GM12878 (cell line): ENCODE data around the gene SULT2B1. TPM values are rescaled to one million over a fixed set of nuclear protein-coding genes. Genes with fewer than 3 reads are reported as not detected.

Experiments used
- ATAC-seq: fragments of 200-7000 bp; cut with Tn5 transposase; 3 replicates; pipeline ENCODE4 v1.9.1; 2020; ENCODE audit warnings: mild to moderate bottlenecking, moderate library complexity
- BruUV-seq: library from RNA; stranded (reverse); fragments of 400-500 nt; replicated peaks from 2 replicates; lab custom pipeline; 2021; lab: Mats Ljungman, UMichigan
- CTCF ChIA-PET: fragments of 300-600 bp; sonication (Branson Sonifier 250); formaldehyde crosslinking; extraction: SDS; loops from one replicate; lab custom pipeline; 2021; ENCODE audit warnings: inconsistent platforms; lab: Yijun Ruan, JAX
- POLR2A ChIA-PET: fragments of 350-600 bp; formaldehyde crosslinking; extraction: SDS; loops from one replicate; lab custom pipeline; 2021; ENCODE audit warnings: inconsistent platforms; lab: Charles Lee
- RAD21 ChIA-PET: fragments of 300-600 bp; sonication (Branson Sonifier 250); formaldehyde crosslinking; loops from one replicate; lab custom pipeline; 2023; ENCODE audit warnings: antibody characterized with exemption; ENCODE audit not compliant: unreplicated experiment; lab: Charles Lee
- SMC1A ChIA-PET: fragments of 300-600 bp; sonication (Branson Sonifier 250); formaldehyde crosslinking; loops from one replicate; lab custom pipeline; 2023; ENCODE audit not compliant: unreplicated experiment, uncharacterized antibody; lab: Charles Lee
- DNase-seq: peaks from one replicate; pipeline ENCODE4 v3.0.0-alpha.2; 2011; ENCODE audit warnings: low read depth, low spot score
- FAIRE-seq: peaks from 3 replicates; lab custom pipeline; 2011; peaks lifted over from hg19 to GRCh38; lab: Jason Lieb, UNC
- H2AFZ ChIP-seq: 2 replicates; pipeline ENCODE4 v1.6.0; 2011; ENCODE audit warnings: low read depth, low read length, control low read depth; ENCODE audit not compliant: control insufficient read depth
- H3K27ac ChIP-seq: 2 replicates; pipeline ENCODE4 v1.5.1; 2011; ENCODE audit warnings: control low read depth; ENCODE audit not compliant: control insufficient read depth, insufficient read depth
- H3K27me3 ChIP-seq, 2 experiments: replicated peaks in 1 of 2; 2 replicates each; pipeline versions ENCODE4 v1.6.0 to v1.6.1; 2011; ENCODE audit warnings: low read length in 1 of 2; ENCODE audit not compliant: control insufficient read depth in 2 of 2, insufficient read depth in 2 of 2
- H3K36me3 ChIP-seq, 2 experiments: 2 replicates each; pipeline ENCODE4 v1.5.1; 2011; ENCODE audit warnings: low read length in 1 of 2; ENCODE audit not compliant: control insufficient read depth in 2 of 2, insufficient read depth in 2 of 2
- H3K4me1 ChIP-seq: 2 replicates; pipeline ENCODE4 v1.6.1; 2011; ENCODE audit warnings: mild to moderate bottlenecking, low read length, moderate library complexity, mixed read lengths; ENCODE audit not compliant: control insufficient read depth, insufficient read depth
- H3K4me2 ChIP-seq: 2 replicates; pipeline ENCODE4 v1.6.0; 2011; ENCODE audit warnings: control low read depth; ENCODE audit not compliant: control insufficient read depth, insufficient read depth
- H3K4me3 ChIP-seq: fragments of 200-600 bp; sonication (generic); 2 replicates; pipeline ENCODE4 v1.5.1; 2016
- H3K79me2 ChIP-seq: 2 replicates; pipeline ENCODE4 v1.6.0; 2011; ENCODE audit warnings: low read length; ENCODE audit not compliant: control insufficient read depth, insufficient read depth
- H3K9ac ChIP-seq: 2 replicates; pipeline ENCODE4 v1.8.0; 2011; ENCODE audit warnings: low read length, control low read depth, mixed read lengths; ENCODE audit not compliant: control insufficient read depth, insufficient read depth
- H3K9me3 ChIP-seq: replicated peaks from 3 replicates; pipeline ENCODE4 v1.5.1; 2011; ENCODE audit warnings: mild to moderate bottlenecking, low read length; ENCODE audit not compliant: control insufficient read depth, insufficient read depth
- H4K20me1 ChIP-seq: 2 replicates; pipeline ENCODE4 v1.6.0; 2011; ENCODE audit not compliant: control insufficient read depth, insufficient read depth
- IKZF2 ChIP-seq, 2 experiments: fragments of 450-650 bp; IDR thresholded peaks; 2 replicates each; pipeline ENCODE4 v1.6.1; 2017; ENCODE audit warnings: mild to moderate bottlenecking in 2 of 2, moderate library complexity in 2 of 2
- MTA2 ChIP-seq: fragments of 450-650 bp; IDR thresholded peaks from 2 replicates; pipeline ENCODE4 v1.6.1; 2016; ENCODE audit warnings: low read depth, mild to moderate bottlenecking, moderate library complexity
- RELB ChIP-seq: fragments of 450-650 bp; IDR thresholded peaks from 2 replicates; pipeline ENCODE4 v1.6.1; 2017; ENCODE audit warnings: low read depth, mild to moderate bottlenecking, moderate library complexity
- WGBS: methylation state at CpG from one replicate; pipeline ENCODE4 v1.1.6; 2016; ENCODE audit warnings: low lambda C conversion rate; ENCODE audit not compliant: insufficient replicate concordance, insufficient coverage; ENCODE audit errors: missing lambda C conversion rate; 5-methylcytosine and 5-hydroxymethylcytosine counted together
- in situ Hi-C: fragments of 300-500 bp; cut with MboI; formaldehyde crosslinking; loops from 9 replicates; pipeline ENCODE4 v1.14.3; 2018; ENCODE audit warnings: mixed read lengths
- intact Hi-C: fragments of 100-400 bp; cut with micrococcal nuclease; formaldehyde crosslinking; loops from one replicate; pipeline ENCODE4 v1.14.2; 2022; ENCODE audit not compliant: unreplicated experiment
- polyA plus RNA-seq, 11 experiments: library from polyadenylated mRNA; depleted of rRNA in 4 of 11; unstranded in 6 of 11; stranded (reverse) in 5 of 11; fragments of >200 nt; fragmentation: Nextera tagmentation in 4 of 11; fragmentation: Illumina TruSeq in 1 of 11; extraction: Ambion mirVana in 4 of 11; extraction: Trizol in 1 of 11; gene quantifications; 1 replicate in 1 of 11; 2 replicates in 10 of 11; pipeline versions ENCODE4 v1.2.1 to v1.2.3, GENCODE V29; 2011 to 2016; ENCODE audit warnings: inconsistent platforms in 2 of 11, missing spikeins in 2 of 11, low read depth in 1 of 11
- total RNA-seq, 4 experiments: library from RNA; depleted of rRNA in 3 of 4; stranded (reverse); fragments of >200 nt in 3 of 4; fragmentation: Illumina TruSeq in 1 of 4; extraction: Trizol in 1 of 4; gene quantifications; 2 replicates each; pipeline versions ENCODE4 v1.2.1 to v1.2.3, GENCODE V29; 2013 to 2021

The SULT2B1 gene
- total and polyA plus RNA-seq, 10 of the 15 experiments (the other 5 are each of a cell fraction or from before 2014, with no cell fraction given), result 0.11 to 0.14 TPM; not detected in 8

DNA sequence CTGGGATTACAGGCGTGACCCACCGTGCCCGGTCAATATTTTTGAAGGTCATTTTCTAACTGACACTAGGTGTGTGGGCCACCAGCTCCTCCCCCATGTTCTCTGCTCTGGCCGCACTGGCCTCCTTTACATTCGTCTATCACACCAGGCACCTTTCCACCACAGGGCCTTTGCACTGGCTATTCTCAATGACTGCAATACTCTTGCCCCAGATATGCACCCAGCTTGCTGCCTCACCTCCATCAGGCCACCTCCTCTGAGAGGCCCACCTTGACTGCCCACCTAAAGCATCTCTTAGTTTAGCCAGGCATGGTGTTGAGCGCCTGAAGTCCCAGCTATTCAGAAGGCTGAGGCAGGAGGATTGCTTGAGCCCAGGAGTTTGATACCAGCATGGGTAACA lies 10.2 kb upstream of the SULT2B1 start:
- H3K27ac ChIP-seq, result no peak overlapping the region
- ChIA-PET POLR2A (interaction anchor here (0.7 kb wide), 1 partner anchor 45 kb away, joined by 3 read pairs; no protein-coding TSS in a partner anchor), CTCF (no interaction called here), RAD21 (no interaction called here), SMC1A (no interaction called here)
- 66% methylated on average over 6 of the region's 6 CpGs for WGBS
- BruUV-seq, result no TSS peak
- ATAC-seq (no peak), DNase-seq (no peak), FAIRE-seq (no peak)
- H3K9me3 ChIP-seq, result no peaks in the 10 kb centered on the region
- no peak overlapping the region for H3K9ac ChIP-seq
- H3K4me3 ChIP-seq, result no peak overlapping the region
- no peak overlapping the region for H2AFZ ChIP-seq
- no peaks in the 10 kb centered on the region for H3K27me3 ChIP-seq
- TF ChIP-seq MTA2, result no peak
- TF ChIP-seq IKZF2 (IDR thresholded peaks at IDR 0.05), result no peak
- no peak overlapping the region for H3K4me2 ChIP-seq
- in situ Hi-C loops (no loop called here), intact Hi-C loops (no loop called here)
- no peaks in the 10 kb centered on the region for H4K20me1 ChIP-seq
- no peaks in the 10 kb centered on the region for H3K4me1 ChIP-seq
- H3K36me3 ChIP-seq, result no peaks in the 10 kb centered on the region
- no peaks in the 10 kb centered on the region for H3K79me2 ChIP-seq

- DNase-seq, result no peak
- H3K4me3 ChIP-seq, result no peak overlapping the region
- intact Hi-C loops, result no loop called here
- TF ChIP-seq RELB, result no peak
- TF ChIP-seq, all 136 proteins: peak for 0
- Histone ChIP-seq H3K4me1 (no peaks in the 10 kb centered on the region), H4K20me1 (no peaks in the 10 kb centered on the region), H3K79me2 (no peaks in the 10 kb centered on the region), H3K4me2 (no peak overlapping the region), H3K27ac (no peak overlapping the region), H3K9ac (no peak overlapping the region), H3K9me3 (no peaks in the 10 kb centered on the region), H3K36me3 (no peaks in the 10 kb centered on the region), H2AFZ (no peak overlapping the region), H3K27me3 (no peaks in the 10 kb centered on the region)
- FAIRE-seq (no peak), ATAC-seq (no peak)
- in situ Hi-C loops, result no loop called here
- RAD21 ChIA-PET, result no interaction called here
- POLR2A ChIA-PET, result no interaction called here
- 28% methylated on average over 16 of the region's 19 CpGs for whole genome bisulfite sequencing
- CTCF ChIA-PET, result no interaction called here
- SMC1A ChIA-PET, result no interaction called here
- no TSS peak for BruUV-seq
Measured at GRCh38 chr19:48543121-48543710, 8.8 kb upstream of the SULT2B1 start.
